Measurements from ENCODE around the gene HELZ2.

DNA sequence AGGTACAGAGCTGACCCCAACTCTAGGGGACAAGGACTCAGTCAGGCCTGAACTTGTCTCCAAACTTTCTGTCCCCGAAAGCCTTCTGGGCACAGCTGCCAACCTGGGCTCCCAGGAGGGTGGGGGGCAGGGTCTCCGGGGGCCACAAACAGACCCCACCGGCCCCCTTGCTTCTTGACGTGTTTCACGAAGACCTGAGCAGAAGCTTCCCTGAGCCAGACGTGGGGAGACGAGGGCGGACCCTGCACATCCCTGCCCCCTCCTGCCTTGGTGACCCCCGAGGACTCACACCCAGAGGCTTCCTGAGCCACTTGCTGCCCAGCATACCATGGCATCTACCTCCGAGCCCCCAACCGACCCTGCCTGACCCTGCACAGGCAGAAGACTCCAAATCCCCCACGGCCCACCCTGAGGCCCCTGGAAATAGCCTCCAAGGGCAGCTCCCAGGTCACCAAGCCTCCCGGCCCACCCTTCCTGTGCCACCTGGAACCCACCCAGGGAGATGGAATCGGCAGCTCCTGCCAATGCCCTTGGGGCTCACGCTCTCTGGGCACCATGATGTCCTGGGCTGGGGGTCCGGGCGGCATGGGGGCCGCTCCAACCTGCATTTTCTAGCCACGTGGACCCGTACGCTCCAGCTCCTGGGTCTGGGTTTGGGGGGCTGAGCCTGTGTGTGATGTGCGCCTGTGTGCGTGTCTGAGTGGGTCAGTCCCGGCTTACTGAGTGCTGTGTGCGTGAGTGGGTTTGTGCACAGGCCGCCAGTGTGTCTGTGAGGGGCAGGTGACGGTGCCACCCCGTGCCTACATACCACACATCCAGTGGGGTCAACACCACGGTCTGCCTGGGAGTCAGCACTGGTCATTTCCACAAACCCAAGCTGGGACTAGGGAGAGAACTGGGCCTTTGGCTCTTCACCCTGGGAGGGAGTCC lies 34.3 kb downstream of the HELZ2 start:
- TF ChIP-seq ELK1 (IDR thresholded peaks at IDR 0.05; ENCODE audit: low read depth, low read length) (no peak), MXI1 (IDR thresholded peaks at IDR 0.05; ENCODE audit: low read depth, low read length) (no peak), EP300 (IDR thresholded peaks at IDR 0.05; ENCODE audit: borderline replicate concordance in 1 of 2, control insufficient read depth in 1 of 2, low read depth in 2 of 2, low read length in 2 of 2) (no peak), CHD2 (IDR thresholded peaks at IDR 0.05; ENCODE audit: borderline replicate concordance, low read depth, low read length) (no peak), E2F4 (IDR thresholded peaks at IDR 0.05; ENCODE audit: low read depth, low read length) (no peak), BHLHE40 (IDR thresholded peaks at IDR 0.05; ENCODE audit: borderline replicate concordance in 1 of 2, low read depth in 2 of 2, low read length in 1 of 2) (no peak), ZNF24 (IDR thresholded peaks at IDR 0.05) (no peak), CHD1 (IDR thresholded peaks at IDR 0.05; ENCODE audit: low read depth, low read length) (no peak), NR2C2 (IDR thresholded peaks at IDR 0.05; ENCODE audit: borderline replicate concordance, control insufficient read depth, insufficient read length, low read depth) (no peak), CREM (IDR thresholded peaks at IDR 0.05; ENCODE audit: low read depth) (no peak), NKRF (conservative IDR thresholded peaks at IDR 0.05) (no peak), RUNX3 (IDR thresholded peaks at IDR 0.05; ENCODE audit: low read length) (no peak)
- TF ChIP-seq, protein P1, sequence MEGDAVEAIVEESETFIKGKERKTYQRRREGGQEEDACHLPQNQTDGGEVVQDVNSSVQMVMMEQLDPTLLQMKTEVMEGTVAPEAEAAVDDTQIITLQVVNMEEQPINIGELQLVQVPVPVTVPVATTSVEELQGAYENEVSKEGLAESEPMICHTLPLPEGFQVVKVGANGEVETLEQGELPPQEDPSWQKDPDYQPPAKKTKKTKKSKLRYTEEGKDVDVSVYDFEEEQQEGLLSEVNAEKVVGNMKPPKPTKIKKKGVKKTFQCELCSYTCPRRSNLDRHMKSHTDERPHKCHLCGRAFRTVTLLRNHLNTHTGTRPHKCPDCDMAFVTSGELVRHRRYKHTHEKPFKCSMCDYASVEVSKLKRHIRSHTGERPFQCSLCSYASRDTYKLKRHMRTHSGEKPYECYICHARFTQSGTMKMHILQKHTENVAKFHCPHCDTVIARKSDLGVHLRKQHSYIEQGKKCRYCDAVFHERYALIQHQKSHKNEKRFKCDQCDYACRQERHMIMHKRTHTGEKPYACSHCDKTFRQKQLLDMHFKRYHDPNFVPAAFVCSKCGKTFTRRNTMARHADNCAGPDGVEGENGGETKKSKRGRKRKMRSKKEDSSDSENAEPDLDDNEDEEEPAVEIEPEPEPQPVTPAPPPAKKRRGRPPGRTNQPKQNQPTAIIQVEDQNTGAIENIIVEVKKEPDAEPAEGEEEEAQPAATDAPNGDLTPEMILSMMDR (IDR thresholded peaks at IDR 0.05 in 2 of 3, conservative IDR thresholded peaks at IDR 0.05 in 1 of 3; ENCODE audit: control insufficient read depth in 2 of 3, extremely low read depth in 1 of 3, insufficient read depth in 1 of 3, low read depth in 3 of 3, low read length in 3 of 3), result no peak

All from GM12878 (cell line).